PC-9 (cell line): ENCODE results near the gene IKBKE. TPM values are rescaled to one million over a fixed set of nuclear protein-coding genes. Genes with fewer than 3 reads are reported as not detected.

Experiments
- BruUV-seq: library from RNA; stranded (reverse); fragments of 400-500 nt; replicated peaks from 2 replicates; lab custom pipeline; 2021; lab: Mats Ljungman, UMichigan
- CTCF ChIA-PET: fragments of 300-600 bp; sonication (Branson Sonifier 250); formaldehyde crosslinking; loops from one replicate; lab custom pipeline; 2022; ENCODE audit warnings: antibody characterized with exemption; lab: Charles Lee
- POLR2A ChIA-PET: fragments of 300-600 bp; sonication (Branson Sonifier 250); formaldehyde crosslinking; loops from one replicate; lab custom pipeline; 2022; ENCODE audit warnings: antibody characterized with exemption; ENCODE audit not compliant: unreplicated experiment; lab: Charles Lee
- DNase-seq, 2 experiments: peaks; one replicate each; pipeline versions ENCODE4 v3.0.0 to v3.0.0-alpha.2; 2015 to 2022; ENCODE audit warnings: mixed read lengths in 1 of 2
- H2AFZ ChIP-seq: fragments of 200-600 bp; sonication (generic); 2 replicates; pipeline ENCODE4 v1.8.1; 2017; ENCODE audit warnings: antibody characterized with exemption
- H3F3A ChIP-seq: fragments of 200-600 bp; sonication (generic); 2 replicates; pipeline ENCODE4 v1.8.1; 2017; ENCODE audit warnings: antibody characterized with exemption, mild to moderate bottlenecking, low read depth; ENCODE audit not compliant: insufficient read depth
- H3K27ac ChIP-seq: fragments of 200-600 bp; sonication (generic); 2 replicates; pipeline ENCODE4 v1.6.1; 2016; ENCODE audit warnings: mixed run types
- H3K27me3 ChIP-seq: fragments of 200-600 bp; sonication (generic); 2 replicates; pipeline ENCODE4 v1.6.1; 2016; ENCODE audit warnings: low read depth, mixed run types; ENCODE audit not compliant: insufficient read depth
- H3K36me3 ChIP-seq: fragments of 200-600 bp; sonication (generic); 2 replicates; pipeline ENCODE4 v1.6.1; 2016; ENCODE audit warnings: low read depth, mixed run types
- H3K4me1 ChIP-seq: fragments of 200-600 bp; sonication (generic); replicated peaks from 2 replicates; pipeline ENCODE4 v1.6.1; 2016; ENCODE audit warnings: mixed run types; ENCODE audit not compliant: insufficient read depth
- H3K4me2 ChIP-seq: fragments of 200-600 bp; sonication (generic); 2 replicates; pipeline ENCODE4 v1.6.1; 2017; ENCODE audit warnings: mixed run types
- H3K4me3 ChIP-seq: fragments of 200-600 bp; sonication (generic); 2 replicates; pipeline ENCODE4 v1.6.1; 2016; ENCODE audit warnings: mixed run types
- H3K79me2 ChIP-seq: fragments of 200-600 bp; sonication (generic); 2 replicates; pipeline ENCODE4 v1.6.1; 2017; ENCODE audit warnings: low read depth, mixed run types
- H3K9me2 ChIP-seq: fragments of 200-600 bp; sonication (generic); 2 replicates; pipeline ENCODE4 v1.8.1; 2017; ENCODE audit warnings: mild to moderate bottlenecking; ENCODE audit not compliant: insufficient read depth
- H3K9me3 ChIP-seq: fragments of 200-600 bp; sonication (generic); 2 replicates; pipeline ENCODE4 v1.8.1; 2016; ENCODE audit warnings: low read depth; ENCODE audit not compliant: insufficient read depth
- H4K20me1 ChIP-seq: fragments of 200-600 bp; sonication (generic); 2 replicates; pipeline ENCODE4 v1.8.1; 2017; ENCODE audit not compliant: insufficient read depth
- EZH2 ChIP-seq: fragments of 200-600 bp; sonication (generic); IDR thresholded peaks from 2 replicates; pipeline ENCODE4 v1.8.0; 2017; ENCODE audit warnings: antibody characterized with exemption, low read depth
- intact Hi-C: fragments of 100-400 bp; cut with micrococcal nuclease; formaldehyde crosslinking; loops from one replicate; pipeline ENCODE4 v1.10.0; 2022; ENCODE audit not compliant: unreplicated experiment
- total RNA-seq: library from RNA; stranded (reverse); gene quantifications from 2 replicates; pipeline ENCODE4 v1.2.3, GENCODE V29; 2021
- TF ChIP-seq, protein P1 (sequence below): fragments of 200-600 bp; sonication (generic); conservative IDR thresholded peaks from 2 replicates; pipeline ENCODE4 v1.6.1; 2017; ENCODE audit warnings: mixed run types, antibody characterized with exemption, mild to moderate bottlenecking, moderate library complexity

Gene IKBKE
- total RNA-seq, 1 experiment from 2014 or later: 12.5 TPM

DNA sequence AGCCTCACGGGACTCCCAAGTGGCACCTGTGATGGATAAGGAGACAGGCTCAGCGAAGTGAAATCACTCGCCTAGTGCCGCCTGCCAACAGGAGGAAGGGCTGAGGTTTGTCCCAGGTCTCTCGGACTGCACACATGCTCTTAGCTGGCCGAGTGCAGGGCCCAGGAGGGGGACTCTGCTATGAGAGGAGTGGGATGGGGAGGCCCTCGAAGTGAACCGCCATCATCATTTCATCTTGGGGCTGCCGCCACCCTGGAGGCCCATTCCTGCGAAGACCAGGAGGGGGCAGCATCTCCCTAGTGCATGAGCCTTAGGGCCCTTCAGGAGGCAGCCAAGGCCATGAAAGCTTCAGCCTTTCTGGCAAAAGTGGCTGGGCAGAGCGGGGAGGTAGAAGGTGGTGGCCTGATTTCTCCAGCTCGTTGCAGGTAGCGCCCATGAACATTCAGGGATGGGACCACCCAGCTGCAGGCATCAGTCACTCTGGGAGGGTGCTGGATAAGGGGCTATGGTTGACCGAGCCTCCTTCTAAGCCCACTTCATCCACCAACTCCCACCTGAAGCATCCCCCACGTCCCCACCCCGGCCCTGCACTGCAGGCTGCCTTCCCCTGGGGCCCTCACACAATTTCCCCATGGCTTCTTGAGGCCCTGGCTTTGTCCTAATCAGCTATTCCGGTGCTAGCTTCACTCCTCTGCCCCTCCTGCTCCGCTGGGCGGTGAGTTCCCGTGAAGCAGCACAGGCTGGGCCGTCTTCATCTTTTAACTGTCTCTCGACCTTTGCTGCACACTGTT lies 19.9 kb downstream of the IKBKE start:
- H2AFZ ChIP-seq: no peak overlapping the region
- H3F3A ChIP-seq: no peaks in the 10 kb centered on the region
- peak; percentile 51 to 71 for DNase-seq
- no TSS peak for BruUV-seq
- TF ChIP-seq EZH2: no peak
- TF ChIP-seq, protein P1, sequence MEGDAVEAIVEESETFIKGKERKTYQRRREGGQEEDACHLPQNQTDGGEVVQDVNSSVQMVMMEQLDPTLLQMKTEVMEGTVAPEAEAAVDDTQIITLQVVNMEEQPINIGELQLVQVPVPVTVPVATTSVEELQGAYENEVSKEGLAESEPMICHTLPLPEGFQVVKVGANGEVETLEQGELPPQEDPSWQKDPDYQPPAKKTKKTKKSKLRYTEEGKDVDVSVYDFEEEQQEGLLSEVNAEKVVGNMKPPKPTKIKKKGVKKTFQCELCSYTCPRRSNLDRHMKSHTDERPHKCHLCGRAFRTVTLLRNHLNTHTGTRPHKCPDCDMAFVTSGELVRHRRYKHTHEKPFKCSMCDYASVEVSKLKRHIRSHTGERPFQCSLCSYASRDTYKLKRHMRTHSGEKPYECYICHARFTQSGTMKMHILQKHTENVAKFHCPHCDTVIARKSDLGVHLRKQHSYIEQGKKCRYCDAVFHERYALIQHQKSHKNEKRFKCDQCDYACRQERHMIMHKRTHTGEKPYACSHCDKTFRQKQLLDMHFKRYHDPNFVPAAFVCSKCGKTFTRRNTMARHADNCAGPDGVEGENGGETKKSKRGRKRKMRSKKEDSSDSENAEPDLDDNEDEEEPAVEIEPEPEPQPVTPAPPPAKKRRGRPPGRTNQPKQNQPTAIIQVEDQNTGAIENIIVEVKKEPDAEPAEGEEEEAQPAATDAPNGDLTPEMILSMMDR: peak; percentile 91
- CTCF ChIA-PET: interaction anchor here (0.6 to 1.2 kb wide), 4 partner anchors 55 to 422 kb away, joined by 3 to 4 read pairs (median 4); no protein-coding TSS in a partner anchor
- H3K9me3 ChIP-seq: no peaks in the 10 kb centered on the region
- H3K27me3 ChIP-seq: no peaks in the 10 kb centered on the region
- H3K4me2 ChIP-seq: no peak overlapping the region
- no peaks in the 10 kb centered on the region for H3K36me3 ChIP-seq
- H3K4me3 ChIP-seq: no peak overlapping the region
- H3K79me2 ChIP-seq: no peaks in the 10 kb centered on the region
- no peaks in the 10 kb centered on the region for H3K9me2 ChIP-seq
- no peak overlapping the region for H3K27ac ChIP-seq
- intact Hi-C loops: loop anchor here (1.0 to 5.0 kb wide), 4 partner anchors 93 to 492 kb away; no protein-coding TSS in a partner anchor
- POLR2A ChIA-PET: no interaction called here
- no peaks in the 10 kb centered on the region for H4K20me1 ChIP-seq
- no peaks in the 10 kb centered on the region for H3K4me1 ChIP-seq

DNA sequence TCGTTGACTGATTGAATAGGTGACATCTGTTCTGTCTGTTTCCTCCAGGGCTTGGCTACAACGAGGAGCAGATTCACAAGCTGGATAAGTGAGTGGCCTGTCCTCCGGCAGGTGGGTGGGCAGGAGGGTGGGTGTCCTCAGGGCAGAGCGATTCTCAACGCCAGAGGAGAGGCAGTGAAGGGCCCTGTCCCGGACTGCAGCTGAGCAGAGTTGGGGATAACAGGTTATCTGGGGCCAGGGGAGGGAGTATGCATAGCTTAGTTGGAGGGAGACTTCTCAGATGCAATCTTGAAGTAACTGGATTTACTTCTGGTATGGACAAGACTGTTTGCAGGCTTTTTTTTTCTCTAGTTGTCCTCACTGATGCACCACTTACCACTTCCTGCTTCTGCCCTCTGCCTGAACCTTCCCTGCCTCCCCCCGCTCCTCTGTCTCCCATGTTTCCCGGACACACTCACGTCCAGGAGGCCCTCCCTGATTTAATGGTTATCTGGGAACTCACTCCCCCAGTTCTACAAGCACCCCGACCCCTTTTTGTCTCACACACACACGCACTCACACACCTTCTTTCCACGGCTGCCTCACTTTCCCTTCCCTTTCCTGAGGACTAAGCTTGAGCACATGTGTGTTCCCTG lies 20.6 kb downstream of the IKBKE start:
- H4K20me1 ChIP-seq: no peaks in the 10 kb centered on the region
- H3K9me2 ChIP-seq: no peaks in the 10 kb centered on the region
- H3K4me1 ChIP-seq: no peaks in the 10 kb centered on the region
- no peaks in the 10 kb centered on the region for H3K36me3 ChIP-seq
- no peak overlapping the region for H3K4me3 ChIP-seq
- TF ChIP-seq, protein P1: no peak
- TF ChIP-seq EZH2: no peak
- H3K9me3 ChIP-seq: no peaks in the 10 kb centered on the region
- H3K4me2 ChIP-seq: no peak overlapping the region
- no peaks in the 10 kb centered on the region for H3K79me2 ChIP-seq
- no peak overlapping the region for H2AFZ ChIP-seq
- DNase-seq: no peak
- CTCF ChIA-PET: interaction anchor here (0.6 to 1.2 kb wide), 4 partner anchors 54 to 422 kb away, joined by 3 to 4 read pairs (median 4); no protein-coding TSS in a partner anchor
- BruUV-seq: no TSS peak
- H3F3A ChIP-seq: no peaks in the 10 kb centered on the region; the same call in 1 of the 2 replicates
- H3K27me3 ChIP-seq: no peaks in the 10 kb centered on the region
- H3K27ac ChIP-seq: no peak overlapping the region
- POLR2A ChIA-PET: interaction anchor here (0.6 kb wide), 1 partner anchor 93 kb away, joined by 7 read pairs; no protein-coding TSS in a partner anchor
- intact Hi-C loops: loop anchor here (1.0 to 5.0 kb wide), 4 partner anchors 92 to 491 kb away; no protein-coding TSS in a partner anchor

DNA sequence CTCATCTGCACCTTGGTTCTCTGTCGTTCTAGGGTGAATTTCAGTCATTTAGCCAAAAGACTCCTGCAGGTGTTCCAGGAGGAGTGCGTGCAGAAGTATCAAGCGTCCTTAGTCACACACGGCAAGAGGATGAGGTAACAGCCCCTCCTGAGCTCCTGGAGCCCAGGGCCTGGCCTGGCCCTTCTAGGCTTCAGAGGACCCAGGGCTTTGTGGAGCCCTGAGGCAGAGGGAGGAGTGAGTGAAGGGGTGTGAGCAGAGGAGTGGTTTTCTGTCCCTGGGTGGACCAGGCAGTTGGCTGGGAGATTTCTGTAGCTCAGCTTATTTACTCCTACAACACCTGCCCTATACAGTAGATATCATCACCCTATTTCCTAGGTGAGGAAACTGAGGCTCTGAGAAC lies 21.3 kb downstream of the IKBKE start:
- no TSS peak for BruUV-seq
- H3K27me3 ChIP-seq: no peaks in the 10 kb centered on the region
- no peaks in the 10 kb centered on the region for H4K20me1 ChIP-seq
- H3K27ac ChIP-seq: no peak overlapping the region
- H3F3A ChIP-seq: no peaks in the 10 kb centered on the region; the same call in 1 of the 2 replicates
- TF ChIP-seq EZH2: no peak
- H3K9me2 ChIP-seq: no peaks in the 10 kb centered on the region
- POLR2A ChIA-PET: interaction anchor here (0.6 kb wide), 1 partner anchor 92 kb away, joined by 7 read pairs; no protein-coding TSS in a partner anchor
- no peaks in the 10 kb centered on the region for H3K4me1 ChIP-seq
- intact Hi-C loops: loop anchor here (5.0 kb wide), 2 partner anchors 421 to 491 kb away; no protein-coding TSS in a partner anchor
- CTCF ChIA-PET: interaction anchor here (0.6 kb wide), 1 partner anchor 53 kb away, joined by 3 read pairs; no protein-coding TSS in a partner anchor
- H3K79me2 ChIP-seq: no peaks in the 10 kb centered on the region
- H3K9me3 ChIP-seq: no peaks in the 10 kb centered on the region
- no peak overlapping the region for H3K4me2 ChIP-seq
- no peak overlapping the region for H2AFZ ChIP-seq
- no peak for DNase-seq
- H3K4me3 ChIP-seq: no peak overlapping the region
- H3K36me3 ChIP-seq: no peaks in the 10 kb centered on the region
